ENCODE results near the gene CHD5. TPM values are rescaled to one million over a fixed set of nuclear protein-coding genes. Genes with fewer than 3 reads are reported as not detected.
"Not testable (repeated sequence)": the region's sequence is repeated elsewhere in the genome, so short reads cannot be mapped to it uniquely, and the experiment has no call there.

The CHD5 gene
- polyA plus RNA-seq = under 1 TPM in 1 of 3 donors, not detected in 2; 0.12 TPM

GRCh38 chr1:6180268-6180706 is at the start of gene CHD5:
Gene CHD5 (minus strand): TSS chr1:6180321. CDS start chr1:6180023, 298 bp downstream.
- Mint-ChIP-seq H3K27me3 (ENCODE audit: low read depth in 3 of 3) (peaks cover 11 to 17% (median 14%) of the 10 kb centered on the region in 3 donors), H3K27ac (no peak within 1 kb of the TSS), H3K4me1 (peaks cover 18 to 22% of the 10 kb centered on the region in 2 donors), H3K9me3 (peaks cover 0 to 2% (median 0%) of the 10 kb centered on the region in 6 donors), H3K36me3 (peaks cover 0 to 3% (median 0%) of the 10 kb centered on the region in 3 donors), H3K4me3 (peak within 1 kb of the TSS in 3 of 5 donors; percentile 46 to 58 (median 48))
- DNase-seq = peak; percentile 16 to 29 (median 23)

- Mint-ChIP-seq H3K36me3 (peaks cover 13 to 40% (median 27%) of the 10 kb centered on the region in 3 donors), H3K27me3 (ENCODE audit: low read depth in 3 of 3) (peaks cover 0 to 2% (median 2%) of the 10 kb centered on the region in 3 donors), H3K27ac (peak overlapping the region in 1 of 6 donors; percentile 58), H3K4me3 (no peak overlapping the region), H3K4me1 (no peaks in the 10 kb centered on the region), H3K9me3 (no peaks in the 10 kb centered on the region)
- DNase-seq = no peak
These were observed 45.5 kb upstream of the CHD5 start for GRCh38 chr1:6225651-6226050.

GRCh38 chr1:6224718-6225117 is 44.6 kb upstream of the CHD5 start:
- Mint-ChIP-seq H3K36me3 (peaks cover 13 to 40% (median 29%) of the 10 kb centered on the region in 3 donors), H3K4me1 (no peaks in the 10 kb centered on the region), H3K27me3 (ENCODE audit: low read depth in 3 of 3) (peaks cover 0 to 4% (median 2%) of the 10 kb centered on the region in 3 donors), H3K9me3 (no peaks in the 10 kb centered on the region), H3K4me3 (no peak overlapping the region), H3K27ac (no peak overlapping the region)
- no peak for DNase-seq

- Mint-ChIP-seq H3K4me1 (no peaks in the 10 kb centered on the region), H3K27ac (no peak overlapping the region), H3K36me3 (peaks cover 13 to 37% (median 29%) of the 10 kb centered on the region in 3 donors), H3K27me3 (ENCODE audit: low read depth in 3 of 3) (peaks cover 0 to 4% (median 2%) of the 10 kb centered on the region in 3 donors), H3K4me3 (no peak overlapping the region), H3K9me3 (no peaks in the 10 kb centered on the region)
- no peak for DNase-seq
These were observed 43.5 kb upstream of the CHD5 start for GRCh38 chr1:6223617-6224016.

- no peaks in the 10 kb centered on the region for H3K9me3 Mint-ChIP-seq
- H3K4me1 Mint-ChIP-seq = no peaks in the 10 kb centered on the region
- H3K27me3 Mint-ChIP-seq (ENCODE audit: low read depth in 3 of 3) = peaks cover under 1 to 4% (median 2%) of the 10 kb centered on the region in 3 donors
- H3K36me3 Mint-ChIP-seq = peaks cover 13 to 37% (median 29%) of the 10 kb centered on the region in 3 donors
- H3K27ac Mint-ChIP-seq = no peak overlapping the region
- no peak for DNase-seq
- H3K4me3 Mint-ChIP-seq = no peak overlapping the region
These were observed 42.5 kb upstream of the CHD5 start for GRCh38 chr1:6222636-6223035.

GRCh38 chr1:6221210-6221784 is 41.2 kb upstream of the CHD5 start:
- DNase-seq = no peak
- Mint-ChIP-seq H3K4me1 (no peaks in the 10 kb centered on the region), H3K4me3 (no peak overlapping the region), H3K27me3 (ENCODE audit: low read depth in 3 of 3) (peaks cover 2 to 4% (median 4%) of the 10 kb centered on the region in 3 donors), H3K9me3 (no peaks in the 10 kb centered on the region), H3K27ac (no peak overlapping the region), H3K36me3 (peaks cover 8 to 28% (median 21%) of the 10 kb centered on the region in 3 donors)

GRCh38 chr1:6220236-6220635 is 40.1 kb upstream of the CHD5 start:
- DNase-seq = no peak
- no peaks in the 10 kb centered on the region for H3K4me1 Mint-ChIP-seq
- H3K36me3 Mint-ChIP-seq = peaks cover 8 to 20% (median 19%) of the 10 kb centered on the region in 3 donors
- H3K9me3 Mint-ChIP-seq = no peaks in the 10 kb centered on the region
- no peak overlapping the region for H3K4me3 Mint-ChIP-seq
- no peak overlapping the region for H3K27ac Mint-ChIP-seq
- peaks cover 2% of the 10 kb centered on the region in 3 donors for H3K27me3 Mint-ChIP-seq (ENCODE audit: low read depth in 3 of 3)

GRCh38 chr1:6219641-6220040 is 39.5 kb upstream of the CHD5 start:
- not testable (repeated sequence) for H3K4me1 Mint-ChIP-seq, H3K27ac Mint-ChIP-seq, H3K9me3 Mint-ChIP-seq

GRCh38 chr1:6218375-6219164 is 38.4 kb upstream of the CHD5 start:
- Mint-ChIP-seq H3K9me3 (no peaks in the 10 kb centered on the region), H3K27ac (no peak overlapping the region), H3K4me1 (no peaks in the 10 kb centered on the region), H3K27me3 (ENCODE audit: low read depth in 3 of 3) (peaks cover 2 to 5% (median 2%) of the 10 kb centered on the region in 3 donors), H3K4me3 (no peak overlapping the region), H3K36me3 (peaks cover 0 to 9% (median 7%) of the 10 kb centered on the region in 3 donors)
- DNase-seq = no peak

More at GRCh38 chr1:6219641-6220040, 39.5 kb upstream of the CHD5 start:
- H3K4me3 Mint-ChIP-seq; H3K27me3 Mint-ChIP-seq (ENCODE audit: low read depth in 3 of 3); DNase-seq: not testable (repeated sequence)
- H3K36me3 Mint-ChIP-seq = peaks cover 8 to 19% (median 18%) of the 10 kb centered on the region in 3 donors

GRCh38 chr1:6212193-6212959 is 32.3 kb upstream of the CHD5 start:
- peaks cover 0 to 2% (median 0%) of the 10 kb centered on the region in 6 donors for H3K9me3 Mint-ChIP-seq
- H3K27me3 Mint-ChIP-seq (ENCODE audit: low read depth in 3 of 3) = peaks cover 4 to 5% (median 4%) of the 10 kb centered on the region in 3 donors
- H3K4me1 Mint-ChIP-seq = peaks cover 0 to 4% of the 10 kb centered on the region in 2 donors
- H3K27ac Mint-ChIP-seq = no peak overlapping the region
- H3K36me3 Mint-ChIP-seq = no peaks in the 10 kb centered on the region
- no peak for DNase-seq
- no peak overlapping the region for H3K4me3 Mint-ChIP-seq

GRCh38 chr1:6211731-6212130 is 31.6 kb upstream of the CHD5 start:
- no peaks in the 10 kb centered on the region for H3K36me3 Mint-ChIP-seq
- H3K9me3 Mint-ChIP-seq = peaks cover 0 to 2% (median 0%) of the 10 kb centered on the region in 6 donors
- H3K27me3 Mint-ChIP-seq (ENCODE audit: low read depth in 3 of 3) = peaks cover 2 to 6% (median 5%) of the 10 kb centered on the region in 3 donors
- no peak overlapping the region for H3K4me3 Mint-ChIP-seq
- H3K4me1 Mint-ChIP-seq = peaks cover 0 to 6% of the 10 kb centered on the region in 2 donors
- no peak for DNase-seq
- H3K27ac Mint-ChIP-seq = no peak overlapping the region

- DNase-seq = no peak
- no peak overlapping the region for H3K4me3 Mint-ChIP-seq
- H3K36me3 Mint-ChIP-seq = no peaks in the 10 kb centered on the region
- H3K27ac Mint-ChIP-seq = no peak overlapping the region
- peaks cover 0 to 7% of the 10 kb centered on the region in 2 donors for H3K4me1 Mint-ChIP-seq
- H3K27me3 Mint-ChIP-seq (ENCODE audit: low read depth in 3 of 3) = peaks cover 5 to 7% (median 5%) of the 10 kb centered on the region in 3 donors
- peaks cover 0 to 2% (median 0%) of the 10 kb centered on the region in 6 donors for H3K9me3 Mint-ChIP-seq
These were observed 30.7 kb upstream of the CHD5 start for GRCh38 chr1:6210591-6211355.

Measured in immature natural killer cell (primary cell).